Left ventricle myocardium inferior (tissue), 1 donor: ENCODE measurements around the gene PRPS2. TPM values are rescaled to one million over a fixed set of nuclear protein-coding genes. Genes with fewer than 3 reads are reported as not detected.

Experiments
- DNase-seq: peaks from one replicate; pipeline ENCODE4 v3.0.0-alpha.2; 2020
- H3K27ac ChIP-seq: fragments of 200-600 bp; replicated peaks from 2 replicates; pipeline ENCODE4 v1.8.0; 2021
- H3K27me3 ChIP-seq: fragments of 200-600 bp; 2 replicates; pipeline ENCODE4 v1.8.0; 2021; ENCODE audit warnings: low read depth
- H3K36me3 ChIP-seq: fragments of 200-600 bp; 2 replicates; pipeline ENCODE4 v1.8.0; 2021
- H3K4me1 ChIP-seq: fragments of 200-600 bp; 2 replicates; pipeline ENCODE4 v1.8.0; 2021
- H3K4me3 ChIP-seq: fragments of 200-600 bp; 2 replicates; pipeline ENCODE4 v1.8.0; 2021; ENCODE audit warnings: mild to moderate bottlenecking, moderate library complexity
- H3K9me3 ChIP-seq: fragments of 200-600 bp; replicated peaks from 2 replicates; pipeline ENCODE4 v1.8.0; 2021
- intact Hi-C: fragments of 100-400 bp; cut with micrococcal nuclease; formaldehyde crosslinking; loops from one replicate; pipeline ENCODE4 v1.11.0; 2022
- total RNA-seq: library from RNA; stranded (reverse); fragmentation: NEBNext Ultra II Directional; extraction: Animal tissue kit (Norgen Biotek cat#: 25700); gene quantifications from one replicate; pipeline ENCODE4 v1.2.1, GENCODE V29; 2021
- TF ChIP-seq, protein P1 (sequence below): fragments of 200-600 bp; IDR thresholded peaks from 2 replicates; pipeline ENCODE4 v1.8.0; 2021; ENCODE audit warnings: antibody characterized with exemption, mild to moderate bottlenecking, borderline replicate concordance
- donor health status: DM: no; HTN: yes; CAD: no; lungs with severe emphysema.

PRPS2 gene
- total RNA-seq, 1 donor from 2014 or later, result 3.7 TPM

DNA sequence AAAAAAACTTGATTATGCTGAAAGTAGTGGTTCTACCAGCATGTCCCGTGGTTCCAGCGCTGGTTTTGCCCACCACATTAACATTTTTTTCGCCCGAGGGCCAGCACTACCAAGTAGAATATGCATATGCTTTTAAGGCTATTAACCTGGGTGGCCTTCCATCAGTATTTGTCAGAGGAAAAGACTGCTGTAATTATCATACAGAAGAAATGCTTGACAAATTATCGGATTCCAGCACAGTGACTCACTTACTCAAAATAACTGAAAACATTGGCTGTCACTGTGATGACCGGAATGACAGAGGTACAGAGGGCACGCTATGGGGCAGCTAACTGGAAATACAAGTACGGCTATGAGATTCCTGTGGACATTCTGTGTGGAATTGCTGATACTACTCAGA, 34.6 kb downstream of the PRPS2 start:
- Histone ChIP-seq H3K36me3 (no peaks in the 10 kb centered on the region), H3K9me3 (no peaks in the 10 kb centered on the region), H3K27me3 (no peaks in the 10 kb centered on the region), H3K4me1 (no peaks in the 10 kb centered on the region), H3K27ac (no peak overlapping the region), H3K4me3 (no peak overlapping the region)
- TF ChIP-seq, protein P1, sequence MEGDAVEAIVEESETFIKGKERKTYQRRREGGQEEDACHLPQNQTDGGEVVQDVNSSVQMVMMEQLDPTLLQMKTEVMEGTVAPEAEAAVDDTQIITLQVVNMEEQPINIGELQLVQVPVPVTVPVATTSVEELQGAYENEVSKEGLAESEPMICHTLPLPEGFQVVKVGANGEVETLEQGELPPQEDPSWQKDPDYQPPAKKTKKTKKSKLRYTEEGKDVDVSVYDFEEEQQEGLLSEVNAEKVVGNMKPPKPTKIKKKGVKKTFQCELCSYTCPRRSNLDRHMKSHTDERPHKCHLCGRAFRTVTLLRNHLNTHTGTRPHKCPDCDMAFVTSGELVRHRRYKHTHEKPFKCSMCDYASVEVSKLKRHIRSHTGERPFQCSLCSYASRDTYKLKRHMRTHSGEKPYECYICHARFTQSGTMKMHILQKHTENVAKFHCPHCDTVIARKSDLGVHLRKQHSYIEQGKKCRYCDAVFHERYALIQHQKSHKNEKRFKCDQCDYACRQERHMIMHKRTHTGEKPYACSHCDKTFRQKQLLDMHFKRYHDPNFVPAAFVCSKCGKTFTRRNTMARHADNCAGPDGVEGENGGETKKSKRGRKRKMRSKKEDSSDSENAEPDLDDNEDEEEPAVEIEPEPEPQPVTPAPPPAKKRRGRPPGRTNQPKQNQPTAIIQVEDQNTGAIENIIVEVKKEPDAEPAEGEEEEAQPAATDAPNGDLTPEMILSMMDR, result no peak
- DNase-seq, result no peak
- intact Hi-C loops, result no loop called here

DNA sequence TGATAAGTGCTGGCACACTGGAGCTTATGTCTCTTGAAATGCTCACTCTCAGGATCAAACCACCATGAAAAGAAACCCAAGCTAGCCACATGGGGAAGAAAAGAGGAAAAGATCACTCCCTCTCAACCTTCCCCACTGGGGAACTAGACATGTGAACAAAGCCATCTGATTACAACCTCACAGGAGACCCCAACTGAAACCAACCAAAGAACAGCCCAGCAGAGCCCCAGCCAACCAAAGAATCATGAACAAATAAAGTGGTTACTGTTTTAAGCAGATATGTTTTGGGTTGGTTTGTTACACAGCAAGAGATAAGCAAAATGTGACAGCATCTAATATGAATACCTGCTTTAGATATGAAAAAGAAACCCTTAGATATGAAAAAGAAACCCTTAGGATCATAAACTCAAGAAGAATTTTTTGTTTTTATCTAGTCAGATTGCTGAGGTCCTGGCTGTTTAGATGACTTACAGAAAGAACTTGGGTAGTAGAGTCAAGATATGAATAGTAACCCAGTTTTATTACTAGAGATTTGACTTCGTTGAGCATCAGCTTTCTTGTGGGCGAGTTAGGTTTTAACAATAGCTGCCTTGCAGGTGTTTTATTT, 52.0 kb downstream of the PRPS2 start:
- Histone ChIP-seq H3K36me3 (no peaks in the 10 kb centered on the region), H3K4me3 (no peak overlapping the region), H3K4me1 (no peaks in the 10 kb centered on the region), H3K9me3 (no peaks in the 10 kb centered on the region), H3K27me3 (no peaks in the 10 kb centered on the region), H3K27ac (no peak overlapping the region)
- TF ChIP-seq, protein P1, result no peak
- no peak for DNase-seq
- intact Hi-C loops, result no loop called here

DNA sequence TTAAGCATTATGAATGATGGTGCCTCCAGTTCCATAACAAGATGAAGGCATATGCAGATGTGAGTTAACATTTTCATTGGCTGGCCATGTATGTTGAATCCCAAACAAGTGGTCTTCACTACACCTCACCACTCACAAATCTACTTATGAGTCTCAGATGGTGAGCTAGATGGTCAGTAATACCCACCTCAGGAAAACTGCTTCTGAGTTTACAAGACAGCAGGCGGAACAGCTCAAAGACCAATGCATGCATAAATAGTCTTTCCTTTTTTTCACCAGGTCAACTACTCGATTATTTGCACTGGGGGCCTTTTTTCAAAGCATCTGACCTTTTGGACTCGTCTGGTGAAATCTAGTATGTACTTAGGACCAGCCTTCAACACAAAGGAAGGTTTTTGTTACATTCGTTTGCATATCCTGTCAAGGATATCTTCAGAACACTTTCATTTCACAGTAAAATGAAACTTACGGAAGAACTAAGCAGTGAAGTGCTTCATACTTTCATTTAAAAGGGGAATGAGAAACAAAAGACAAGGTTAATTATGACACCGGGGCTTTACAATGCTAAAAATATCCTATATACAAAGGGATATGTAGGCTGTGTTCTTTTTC, 52.6 kb downstream of the PRPS2 start:
- H3K9me3 ChIP-seq, result no peaks in the 10 kb centered on the region
- no peaks in the 10 kb centered on the region for H3K36me3 ChIP-seq
- TF ChIP-seq, protein P1, result no peak
- no peaks in the 10 kb centered on the region for H3K4me1 ChIP-seq
- H3K27me3 ChIP-seq, result no peaks in the 10 kb centered on the region
- no peak overlapping the region for H3K4me3 ChIP-seq
- H3K27ac ChIP-seq, result no peak overlapping the region
- intact Hi-C loops, result no loop called here
- DNase-seq, result no peak

DNA sequence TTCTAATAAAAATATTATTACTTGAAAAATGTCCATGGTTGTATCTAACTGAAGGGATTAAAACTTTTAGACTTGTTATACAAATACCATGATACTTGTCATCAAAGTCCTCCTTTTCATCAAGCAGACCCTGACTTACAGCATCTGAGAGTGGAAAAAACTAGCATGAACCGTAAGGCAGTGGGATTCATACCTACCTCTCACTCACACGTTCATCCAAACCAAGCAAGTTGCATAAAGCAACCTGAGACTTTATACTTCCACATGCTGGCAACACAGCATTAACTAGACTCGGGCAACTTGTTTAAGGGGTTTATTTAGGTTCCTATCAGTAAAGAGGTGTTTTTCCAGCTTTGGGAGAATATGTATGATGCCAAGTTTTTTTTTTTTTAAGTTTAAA, 53.1 kb downstream of the PRPS2 start:
- H3K36me3 ChIP-seq, result no peaks in the 10 kb centered on the region
- H3K4me3 ChIP-seq, result no peak overlapping the region
- no peak for DNase-seq
- intact Hi-C loops, result no loop called here
- no peaks in the 10 kb centered on the region for H3K4me1 ChIP-seq
- H3K9me3 ChIP-seq, result no peaks in the 10 kb centered on the region
- no peaks in the 10 kb centered on the region for H3K27me3 ChIP-seq
- TF ChIP-seq, protein P1, result no peak
- no peak overlapping the region for H3K27ac ChIP-seq

DNA sequence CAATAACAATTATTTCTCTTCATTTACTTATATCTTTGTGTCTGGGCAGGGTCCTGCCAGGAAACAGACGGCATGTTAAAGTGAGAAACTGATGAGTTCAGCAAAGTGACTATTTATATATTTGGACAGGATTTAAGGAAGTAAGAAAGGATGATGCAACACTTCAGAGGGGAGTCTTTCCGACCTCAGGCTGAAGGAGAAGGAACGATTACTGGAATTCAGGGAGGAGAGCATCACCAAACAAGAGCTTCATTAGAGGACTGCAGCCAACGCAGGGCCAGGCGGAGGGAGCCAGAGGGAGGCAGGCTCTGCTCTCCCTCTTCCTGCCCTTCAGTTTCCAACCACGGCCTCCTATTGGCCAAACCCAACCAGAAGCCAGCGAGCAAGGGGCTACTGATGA, 74.1 kb downstream of the PRPS2 start:
- Histone ChIP-seq H3K27me3 (no peaks in the 10 kb centered on the region), H3K4me3 (no peak overlapping the region), H3K4me1 (no peaks in the 10 kb centered on the region), H3K36me3 (no peaks in the 10 kb centered on the region), H3K27ac (no peak overlapping the region), H3K9me3 (no peaks in the 10 kb centered on the region)
- DNase-seq, result no peak
- TF ChIP-seq, protein P1, result no peak
- intact Hi-C loops, result no loop called here
